Measurements from ENCODE around the gene SHC1.

Gene SHC1

DNA sequence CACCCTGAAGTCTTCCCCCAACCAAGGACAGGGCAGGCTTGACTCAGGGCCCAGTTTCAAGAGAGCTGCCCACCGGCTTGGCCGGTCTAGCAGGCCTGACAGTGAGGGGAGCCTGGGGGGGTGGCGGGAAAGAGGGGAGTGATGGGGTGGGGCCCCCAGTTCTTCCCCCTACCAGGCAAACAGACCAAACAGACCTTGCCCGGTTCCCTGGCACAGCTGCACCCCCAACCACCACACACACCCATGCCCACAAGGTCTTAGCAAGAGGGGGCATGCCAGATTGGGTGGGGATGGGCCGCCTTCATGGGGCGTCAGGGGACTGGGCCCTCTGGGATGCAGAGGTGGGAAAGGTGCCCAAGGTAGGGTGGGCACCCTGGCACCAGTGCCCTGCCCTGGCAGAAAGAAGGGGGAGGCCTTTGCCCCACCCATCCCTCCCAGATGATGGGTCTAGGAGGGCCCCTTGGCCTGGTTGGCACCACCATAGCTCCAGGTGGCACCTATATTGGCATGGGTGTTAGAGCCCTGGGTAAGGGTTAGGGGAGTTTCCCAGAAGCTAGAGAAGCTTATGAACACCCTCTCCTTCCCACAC, 41.0 kb upstream of the SHC1 start:
- CTCF ChIA-PET = interaction anchor here (1.0 to 1.4 kb wide), 2 partner anchors 9 to 18 kb away, joined by 3 to 4 read pairs; partner anchors contain the start of genes LENEP and ZBTB7B
- Histone ChIP-seq H3K36me3 (ENCODE audit: control insufficient read depth in 2 of 2, insufficient read depth in 1 of 2, low read length in 2 of 2) (peaks cover 0 to 34% of the 10 kb centered on the region in 2 experiments; a peak in 1 of 3 replicates), H3K4me1 (ENCODE audit: control insufficient read depth, insufficient read depth, low read length) (peaks cover 10% of the 10 kb centered on the region), H3K9me3 (ENCODE audit: control insufficient read depth, insufficient read depth, low read depth, low read length) (no peaks in the 10 kb centered on the region), H3K27ac (ENCODE audit: extremely low read depth, low read depth, low read length) (no peak overlapping the region), H3K4me3 (ENCODE audit: low read depth, low read length) (no peak overlapping the region)
- POLR2A ChIA-PET = interaction anchor here (1.0 to 1.6 kb wide), 6 partner anchors 8 to 156 kb away, joined by 3 to 8 read pairs (median 4); partner anchors contain the start of gene PYGO2
- TF ChIP-seq ZNF169 (tag by site-specific recombination; IDR thresholded peaks at IDR 0.05) = no peak
- TF ChIP-seq, protein P1, sequence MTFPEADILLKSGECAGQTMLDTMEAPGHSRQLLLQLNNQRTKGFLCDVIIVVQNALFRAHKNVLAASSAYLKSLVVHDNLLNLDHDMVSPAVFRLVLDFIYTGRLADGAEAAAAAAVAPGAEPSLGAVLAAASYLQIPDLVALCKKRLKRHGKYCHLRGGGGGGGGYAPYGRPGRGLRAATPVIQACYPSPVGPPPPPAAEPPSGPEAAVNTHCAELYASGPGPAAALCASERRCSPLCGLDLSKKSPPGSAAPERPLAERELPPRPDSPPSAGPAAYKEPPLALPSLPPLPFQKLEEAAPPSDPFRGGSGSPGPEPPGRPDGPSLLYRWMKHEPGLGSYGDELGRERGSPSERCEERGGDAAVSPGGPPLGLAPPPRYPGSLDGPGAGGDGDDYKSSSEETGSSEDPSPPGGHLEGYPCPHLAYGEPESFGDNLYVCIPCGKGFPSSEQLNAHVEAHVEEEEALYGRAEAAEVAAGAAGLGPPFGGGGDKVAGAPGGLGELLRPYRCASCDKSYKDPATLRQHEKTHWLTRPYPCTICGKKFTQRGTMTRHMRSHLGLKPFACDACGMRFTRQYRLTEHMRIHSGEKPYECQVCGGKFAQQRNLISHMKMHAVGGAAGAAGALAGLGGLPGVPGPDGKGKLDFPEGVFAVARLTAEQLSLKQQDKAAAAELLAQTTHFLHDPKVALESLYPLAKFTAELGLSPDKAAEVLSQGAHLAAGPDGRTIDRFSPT (tag by site-specific recombination; IDR thresholded peaks at IDR 0.05) = peak; percentile 93

DNA sequence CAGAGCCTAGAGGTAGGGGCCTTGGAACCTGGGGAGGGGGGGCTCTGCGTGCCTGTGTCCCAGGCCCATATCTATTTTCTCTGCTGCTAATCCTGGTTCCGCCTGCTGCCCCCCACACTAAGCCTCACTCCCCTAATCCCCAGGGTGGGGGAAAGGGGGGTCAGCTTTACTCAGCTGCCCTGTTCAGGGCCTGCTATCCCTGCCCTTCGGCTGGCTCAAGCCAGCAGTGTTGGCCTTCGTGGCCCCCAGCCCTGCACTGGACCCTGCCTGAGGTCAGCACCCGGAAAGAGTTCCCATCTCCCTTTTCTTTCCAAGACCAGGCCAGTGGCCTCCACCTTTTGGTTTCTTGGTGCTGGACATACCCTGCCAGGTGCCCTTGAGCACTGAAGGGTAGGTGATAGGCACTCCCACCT, 40.5 kb upstream of the SHC1 start:
- Histone ChIP-seq H3K9me3 (ENCODE audit: control insufficient read depth, insufficient read depth, low read depth, low read length) (no peaks in the 10 kb centered on the region), H3K4me1 (ENCODE audit: control insufficient read depth, insufficient read depth, low read length) (peaks cover 10% of the 10 kb centered on the region), H3K36me3 (ENCODE audit: control insufficient read depth in 2 of 2, insufficient read depth in 1 of 2, low read length in 2 of 2) (peaks cover 0 to 29% of the 10 kb centered on the region in 2 experiments; a peak in 1 of 3 replicates), H3K27ac (ENCODE audit: extremely low read depth, low read depth, low read length) (no peak overlapping the region), H3K4me3 (ENCODE audit: low read depth, low read length) (no peak overlapping the region)
- TF ChIP-seq, protein P2, sequence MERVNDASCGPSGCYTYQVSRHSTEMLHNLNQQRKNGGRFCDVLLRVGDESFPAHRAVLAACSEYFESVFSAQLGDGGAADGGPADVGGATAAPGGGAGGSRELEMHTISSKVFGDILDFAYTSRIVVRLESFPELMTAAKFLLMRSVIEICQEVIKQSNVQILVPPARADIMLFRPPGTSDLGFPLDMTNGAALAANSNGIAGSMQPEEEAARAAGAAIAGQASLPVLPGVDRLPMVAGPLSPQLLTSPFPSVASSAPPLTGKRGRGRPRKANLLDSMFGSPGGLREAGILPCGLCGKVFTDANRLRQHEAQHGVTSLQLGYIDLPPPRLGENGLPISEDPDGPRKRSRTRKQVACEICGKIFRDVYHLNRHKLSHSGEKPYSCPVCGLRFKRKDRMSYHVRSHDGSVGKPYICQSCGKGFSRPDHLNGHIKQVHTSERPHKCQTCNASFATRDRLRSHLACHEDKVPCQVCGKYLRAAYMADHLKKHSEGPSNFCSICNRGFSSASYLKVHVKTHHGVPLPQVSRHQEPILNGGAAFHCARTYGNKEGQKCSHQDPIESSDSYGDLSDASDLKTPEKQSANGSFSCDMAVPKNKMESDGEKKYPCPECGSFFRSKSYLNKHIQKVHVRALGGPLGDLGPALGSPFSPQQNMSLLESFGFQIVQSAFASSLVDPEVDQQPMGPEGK (tag by site-specific recombination; IDR thresholded peaks at IDR 0.05) = peak; percentile 27; the same call in 1 of the 2 replicates
- no peak for TF ChIP-seq ZFP69B (tag by site-specific recombination; IDR thresholded peaks at IDR 0.05)
- TF ChIP-seq ZNF514 (tag by site-specific recombination; IDR thresholded peaks at IDR 0.05) = no peak
- ChIA-PET POLR2A (no interaction called here), CTCF (no interaction called here)

DNA sequence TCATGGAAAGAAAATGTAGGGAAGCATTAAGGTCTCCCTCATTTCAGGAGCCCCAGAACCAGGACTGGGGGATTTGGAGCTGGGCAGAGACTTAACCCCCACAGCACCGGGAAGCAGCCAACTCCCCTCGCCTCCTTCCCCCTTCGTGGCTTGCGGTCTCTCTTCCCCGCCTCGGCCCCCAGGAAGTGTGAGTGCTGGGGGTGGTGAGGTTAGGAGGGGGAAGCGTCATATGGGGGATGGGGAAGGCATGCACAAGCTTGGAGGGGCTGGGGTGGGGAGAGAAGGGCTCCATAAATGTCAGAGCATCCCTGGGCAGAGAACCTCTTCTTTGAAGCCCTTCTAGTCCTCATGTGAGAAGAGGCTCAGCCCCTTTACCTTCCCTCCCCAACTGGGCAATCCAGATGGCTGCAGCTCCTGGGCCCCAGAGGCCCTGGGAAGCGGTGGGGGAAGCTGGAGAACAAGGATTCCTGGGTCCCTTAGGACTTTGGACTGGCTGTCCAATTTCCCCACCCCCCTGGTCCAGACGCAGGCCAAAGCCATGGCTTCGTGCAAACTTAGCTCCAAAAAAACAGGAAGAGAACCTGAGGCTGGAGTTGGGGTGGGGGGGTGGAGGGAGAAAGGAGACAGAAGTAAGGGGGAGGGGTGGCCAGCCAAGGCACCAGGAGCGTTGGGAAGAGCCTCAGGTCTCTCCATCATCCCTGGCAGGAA, 39.8 kb upstream of the SHC1 start:
- CTCF ChIA-PET = interaction anchor here (0.6 kb wide), 1 partner anchor 157 kb away, joined by 4 read pairs; no protein-coding TSS in a partner anchor
- H3K4me3 ChIP-seq (ENCODE audit: low read depth, low read length) = no peak overlapping the region

DNA sequence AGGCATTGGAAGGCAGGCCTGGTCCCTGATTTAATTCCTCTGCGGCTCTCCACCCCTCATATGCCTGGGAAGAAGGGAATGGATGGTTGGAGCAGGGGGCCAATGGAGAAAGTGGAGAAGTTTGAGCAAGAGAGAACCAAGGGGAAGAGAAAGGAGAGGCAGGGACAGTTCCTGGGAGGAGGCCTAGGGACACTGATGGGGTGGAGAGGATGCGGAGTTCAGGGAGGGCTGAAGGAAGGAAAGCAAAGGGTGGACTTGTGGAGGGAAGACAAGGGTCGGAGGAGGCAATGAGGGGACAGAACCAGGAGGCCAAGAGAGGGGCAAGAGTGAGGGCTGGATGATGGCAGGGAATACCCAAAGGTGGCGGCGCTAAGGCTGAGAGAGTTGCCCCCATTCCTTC, 39.2 kb upstream of the SHC1 start:
- Histone ChIP-seq H3K27ac (ENCODE audit: extremely low read depth, low read depth, low read length) (no peak overlapping the region), H3K9me3 (ENCODE audit: control insufficient read depth, insufficient read depth, low read depth, low read length) (no peaks in the 10 kb centered on the region), H3K4me3 (ENCODE audit: low read depth, low read length) (no peak overlapping the region), H3K36me3 (ENCODE audit: control insufficient read depth in 2 of 2, insufficient read depth in 1 of 2, low read length in 2 of 2) (peaks cover 0 to 17% of the 10 kb centered on the region in 2 experiments; a peak in 1 of 3 replicates), H3K4me1 (ENCODE audit: control insufficient read depth, insufficient read depth, low read length) (peaks cover 11% of the 10 kb centered on the region)
- ChIA-PET POLR2A (no interaction called here), CTCF (no interaction called here)
- no peak for TF ChIP-seq ZNF23 (tag by site-specific recombination; IDR thresholded peaks at IDR 0.05; ENCODE audit: borderline replicate concordance)
- TF ChIP-seq ZNF548 (tag by site-specific recombination; IDR thresholded peaks at IDR 0.05) = no peak
- no peak for TF ChIP-seq ZNF621 (tag by site-specific recombination; IDR thresholded peaks at IDR 0.05)
- TF ChIP-seq, protein P3, sequence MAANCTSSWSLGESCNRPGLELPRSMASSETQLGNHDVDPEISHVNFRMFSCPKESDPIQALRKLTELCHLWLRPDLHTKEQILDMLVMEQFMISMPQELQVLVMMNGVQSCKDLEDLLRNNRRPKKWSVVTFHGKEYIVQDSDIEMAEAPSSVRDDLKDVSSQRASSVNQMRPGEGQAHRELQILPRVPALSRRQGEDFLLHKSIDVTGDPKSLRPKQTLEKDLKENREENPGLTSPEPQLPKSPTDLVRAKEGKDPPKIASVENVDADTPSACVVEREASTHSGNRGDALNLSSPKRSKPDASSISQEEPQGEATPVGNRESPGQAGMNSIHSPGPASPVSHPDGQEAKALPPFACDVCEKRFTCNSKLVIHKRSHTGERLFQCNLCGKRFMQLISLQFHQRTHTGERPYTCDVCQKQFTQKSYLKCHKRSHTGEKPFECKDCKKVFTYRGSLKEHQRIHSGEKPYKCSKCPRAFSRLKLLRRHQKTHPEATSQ (tag by site-specific recombination; IDR thresholded peaks at IDR 0.05) = no peak
- TF ChIP-seq ZNF747 (tag by site-specific recombination; IDR thresholded peaks at IDR 0.05) = no peak
- TF ChIP-seq ZBTB21 (tag by site-specific recombination; IDR thresholded peaks at IDR 0.05) = no peak
- TF ChIP-seq ZNF112 (tag by site-specific recombination; IDR thresholded peaks at IDR 0.05) = no peak
- TF ChIP-seq ZBTB1 (tag by site-specific recombination; IDR thresholded peaks at IDR 0.05) = no peak
- no peak for TF ChIP-seq ZIC2 (tag by site-specific recombination; IDR thresholded peaks at IDR 0.05)

More for the DNA sequence above, 39.8 kb upstream of the SHC1 start:
- Histone ChIP-seq H3K9me3 (ENCODE audit: control insufficient read depth, insufficient read depth, low read depth, low read length) (no peaks in the 10 kb centered on the region), H3K36me3 (ENCODE audit: control insufficient read depth in 2 of 2, insufficient read depth in 1 of 2, low read length in 2 of 2) (peaks cover 0 to 23% of the 10 kb centered on the region in 2 experiments; a peak in 1 of 3 replicates), H3K4me1 (ENCODE audit: control insufficient read depth, insufficient read depth, low read length) (peaks cover 10% of the 10 kb centered on the region), H3K27ac (ENCODE audit: extremely low read depth, low read depth, low read length) (no peak overlapping the region)
- POLR2A ChIA-PET = interaction anchor here (0.6 kb wide), 1 partner anchor 27 kb away, joined by 5 read pairs; the partner anchor contains the start of gene FLAD1
- 0 out of 2 replicates have a peak, but pooled peaks have one; percentile 12 for TF ChIP-seq ZBTB6 (tag by site-specific recombination; IDR thresholded peaks at IDR 0.05)
- peak; percentile 61 for TF ChIP-seq ZNF341 (tag by site-specific recombination; IDR thresholded peaks at IDR 0.05; ENCODE audit: low read depth)
- TF ChIP-seq IKZF3 (tag by site-specific recombination; IDR thresholded peaks at IDR 0.05) = peak; percentile 50; the same call in 1 of the 2 replicates
- TF ChIP-seq ZNF146 (tag by site-specific recombination; IDR thresholded peaks at IDR 0.05) = no peak

Measured in HEK293 (cell line).